Measurements from ENCODE around the gene KRT37.
"Not testable (repeated sequence)": the region's sequence is repeated elsewhere in the genome, so short reads cannot be mapped to it uniquely, and the experiment has no call there.

Gene KRT37

GRCh38 chr17:41395611-41396010 lies 28.8 kb downstream of the KRT37 start:
- TF ChIP-seq, protein P1, sequence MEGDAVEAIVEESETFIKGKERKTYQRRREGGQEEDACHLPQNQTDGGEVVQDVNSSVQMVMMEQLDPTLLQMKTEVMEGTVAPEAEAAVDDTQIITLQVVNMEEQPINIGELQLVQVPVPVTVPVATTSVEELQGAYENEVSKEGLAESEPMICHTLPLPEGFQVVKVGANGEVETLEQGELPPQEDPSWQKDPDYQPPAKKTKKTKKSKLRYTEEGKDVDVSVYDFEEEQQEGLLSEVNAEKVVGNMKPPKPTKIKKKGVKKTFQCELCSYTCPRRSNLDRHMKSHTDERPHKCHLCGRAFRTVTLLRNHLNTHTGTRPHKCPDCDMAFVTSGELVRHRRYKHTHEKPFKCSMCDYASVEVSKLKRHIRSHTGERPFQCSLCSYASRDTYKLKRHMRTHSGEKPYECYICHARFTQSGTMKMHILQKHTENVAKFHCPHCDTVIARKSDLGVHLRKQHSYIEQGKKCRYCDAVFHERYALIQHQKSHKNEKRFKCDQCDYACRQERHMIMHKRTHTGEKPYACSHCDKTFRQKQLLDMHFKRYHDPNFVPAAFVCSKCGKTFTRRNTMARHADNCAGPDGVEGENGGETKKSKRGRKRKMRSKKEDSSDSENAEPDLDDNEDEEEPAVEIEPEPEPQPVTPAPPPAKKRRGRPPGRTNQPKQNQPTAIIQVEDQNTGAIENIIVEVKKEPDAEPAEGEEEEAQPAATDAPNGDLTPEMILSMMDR (conservative IDR thresholded peaks at IDR 0.05) = no peak
- no peak overlapping the region for H3K27ac ChIP-seq

GRCh38 chr17:41395044-41395443 lies 29.3 kb downstream of the KRT37 start:
- H3K27ac ChIP-seq = not testable (repeated sequence)

GRCh38 chr17:41394254-41394996 lies 30.0 kb downstream of the KRT37 start:
- no peak overlapping the region for H3K27ac ChIP-seq
- TF ChIP-seq, protein P1 (conservative IDR thresholded peaks at IDR 0.05) = no peak

- TF ChIP-seq, protein P1 (conservative IDR thresholded peaks at IDR 0.05) = no peak
- no peak overlapping the region for H3K27ac ChIP-seq
Measured at GRCh38 chr17:41393826-41394225, 30.6 kb downstream of the KRT37 start.

DNA sequence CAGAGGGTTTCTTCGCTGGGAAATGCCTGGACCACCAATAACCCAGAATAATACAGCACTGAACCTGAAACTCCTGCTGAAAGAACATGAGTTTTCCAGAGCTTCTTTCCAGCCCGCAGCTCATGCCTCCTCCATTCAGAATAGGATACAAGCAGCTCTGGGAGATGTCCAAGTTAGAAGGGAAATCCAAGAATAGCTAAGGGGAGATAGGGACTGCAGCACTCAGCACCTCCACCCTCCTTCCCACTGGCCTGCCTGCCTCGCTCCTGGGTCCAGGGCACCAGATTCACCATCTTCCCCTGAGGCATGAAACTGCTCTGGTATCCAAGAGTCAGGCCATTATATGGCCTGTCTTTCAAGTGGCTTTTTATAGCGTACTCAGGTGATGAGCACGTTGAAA lies 31.1 kb downstream of the KRT37 start:
- H3K27ac ChIP-seq = no peak overlapping the region
- TF ChIP-seq, protein P1 (conservative IDR thresholded peaks at IDR 0.05) = no peak

GRCh38 chr17:41392278-41392677 lies 32.1 kb downstream of the KRT37 start:
- no peak overlapping the region for H3K27ac ChIP-seq
- TF ChIP-seq, protein P1 (conservative IDR thresholded peaks at IDR 0.05) = no peak

DNA sequence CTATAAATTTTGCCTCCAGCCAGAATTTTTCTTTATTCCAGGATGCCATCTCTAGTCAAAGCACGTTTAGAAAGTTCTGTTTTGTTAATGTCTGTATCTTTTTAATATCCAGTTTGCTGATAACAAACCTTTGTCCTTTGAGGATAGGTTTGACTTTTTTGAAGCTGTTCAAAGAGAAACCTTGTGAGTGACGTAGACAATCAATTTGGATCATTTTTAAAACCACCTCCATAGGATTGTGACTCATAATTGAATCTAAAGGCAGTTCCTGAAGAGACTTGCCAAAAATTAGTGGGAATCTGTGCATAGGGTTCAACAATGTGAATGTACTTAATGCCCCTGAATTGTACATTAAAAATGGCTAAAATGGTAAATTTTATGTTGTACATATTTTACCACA lies 32.9 kb downstream of the KRT37 start:
- TF ChIP-seq, protein P1 (conservative IDR thresholded peaks at IDR 0.05) = no peak
- no peak overlapping the region for H3K27ac ChIP-seq

- no peak overlapping the region for H3K27ac ChIP-seq
- TF ChIP-seq, protein P1 (conservative IDR thresholded peaks at IDR 0.05) = no peak
Measured at GRCh38 chr17:41390411-41390938, 33.9 kb downstream of the KRT37 start.

All from VCaP (cell line).